ENCODE results near the gene TRIM31. TPM values are rescaled to one million over a fixed set of nuclear protein-coding genes. Genes with fewer than 3 reads are reported as not detected.

TRIM31 gene
- total and polyA plus RNA-seq, 10 of the 15 experiments (the other 5 are each of a cell fraction or from before 2014, with no cell fraction given), result 0.09 to 20.5 (median 0.31) TPM; not detected in 3

GRCh38 chr6:30122515-30122914 lies 9.6 kb upstream of the TRIM31 start:
- intact Hi-C loops (cut with micrococcal nuclease; ENCODE audit: unreplicated experiment), result no loop called here

More at GRCh38 chr6:30122515-30122914, 9.6 kb upstream of the TRIM31 start:
- H3K4me2 ChIP-seq (ENCODE audit: control insufficient read depth, insufficient read depth), result no peak overlapping the region
- H3K79me2 ChIP-seq (ENCODE audit: control insufficient read depth, insufficient read depth, low read length), result no peaks in the 10 kb centered on the region
- H3K27ac ChIP-seq (ENCODE audit: control insufficient read depth, insufficient read depth), result no peak overlapping the region
- H3K4me1 ChIP-seq (ENCODE audit: control insufficient read depth, insufficient read depth, low read length), result no peaks in the 10 kb centered on the region
- ChIA-PET POLR2A (interaction anchor here (1.1 to 7.2 kb wide), 3 partner anchors 9 to 18 kb away, joined by 3 to 54 read pairs (median 3); partner anchors contain the start of gene TRIM31), RAD21 (ENCODE audit: unreplicated experiment) (interaction anchor here (0.8 to 1.6 kb wide), 6 partner anchors 8 to 19 kb away, joined by 3 to 5 read pairs (median 4); partner anchors contain the start of gene TRIM31), SMC1A (ENCODE audit: uncharacterized antibody, unreplicated experiment) (interaction anchor here (0.9 to 18.7 kb wide), 3 partner anchors 9 to 44 kb away, joined by 4 to 647 read pairs (median 11); partner anchors contain the start of gene TRIM31), CTCF (interaction anchor here (0.8 to 7.3 kb wide), 5 partner anchors 9 to 49 kb away, joined by 3 to 193 read pairs (median 19); partner anchors contain the start of gene TRIM31)
- no TSS peak for BruUV-seq (replicated peaks)
- H2AFZ ChIP-seq (ENCODE audit: control insufficient read depth, low read depth, low read length), result no peak overlapping the region
- no peak overlapping the region for H3K4me3 ChIP-seq
- H3K27me3 ChIP-seq (replicated peaks in 1 of 2; ENCODE audit: control insufficient read depth in 2 of 2, insufficient read depth in 2 of 2, low read length in 1 of 2), result peaks cover 0 to 1% of the 10 kb centered on the region in 2 experiments; a peak in 3 of 4 replicates
- H3K36me3 ChIP-seq (ENCODE audit: control insufficient read depth in 2 of 2, insufficient read depth in 2 of 2, low read length in 1 of 2), result no peaks in the 10 kb centered on the region
- no peak overlapping the region for H3K9ac ChIP-seq (ENCODE audit: control insufficient read depth, insufficient read depth, low read length)
- no peak for DNase-seq (ENCODE audit: low read depth, low spot score)
- in situ Hi-C loops (cut with MboI), result no loop called here
- H4K20me1 ChIP-seq (ENCODE audit: control insufficient read depth, insufficient read depth), result no peaks in the 10 kb centered on the region
- no peaks in the 10 kb centered on the region for H3K9me3 ChIP-seq (replicated peaks; ENCODE audit: control insufficient read depth, insufficient read depth, low read length)
- TF ChIP-seq CREM (IDR thresholded peaks at IDR 0.05; ENCODE audit: low read depth), result no peak
- no peak for TF ChIP-seq CHD2 (IDR thresholded peaks at IDR 0.05; ENCODE audit: borderline replicate concordance, low read depth, low read length)
- no peak for TF ChIP-seq ZNF622 (IDR thresholded peaks at IDR 0.05)
- no peak for TF ChIP-seq RB1 (IDR thresholded peaks at IDR 0.05; ENCODE audit: borderline replicate concordance)
- no peak for TF ChIP-seq HDGF (IDR thresholded peaks at IDR 0.05)
- TF ChIP-seq NBN (IDR thresholded peaks at IDR 0.05), result no peak
- no peak for TF ChIP-seq E2F4 (IDR thresholded peaks at IDR 0.05; ENCODE audit: low read depth, low read length)
- TF ChIP-seq, protein P1, sequence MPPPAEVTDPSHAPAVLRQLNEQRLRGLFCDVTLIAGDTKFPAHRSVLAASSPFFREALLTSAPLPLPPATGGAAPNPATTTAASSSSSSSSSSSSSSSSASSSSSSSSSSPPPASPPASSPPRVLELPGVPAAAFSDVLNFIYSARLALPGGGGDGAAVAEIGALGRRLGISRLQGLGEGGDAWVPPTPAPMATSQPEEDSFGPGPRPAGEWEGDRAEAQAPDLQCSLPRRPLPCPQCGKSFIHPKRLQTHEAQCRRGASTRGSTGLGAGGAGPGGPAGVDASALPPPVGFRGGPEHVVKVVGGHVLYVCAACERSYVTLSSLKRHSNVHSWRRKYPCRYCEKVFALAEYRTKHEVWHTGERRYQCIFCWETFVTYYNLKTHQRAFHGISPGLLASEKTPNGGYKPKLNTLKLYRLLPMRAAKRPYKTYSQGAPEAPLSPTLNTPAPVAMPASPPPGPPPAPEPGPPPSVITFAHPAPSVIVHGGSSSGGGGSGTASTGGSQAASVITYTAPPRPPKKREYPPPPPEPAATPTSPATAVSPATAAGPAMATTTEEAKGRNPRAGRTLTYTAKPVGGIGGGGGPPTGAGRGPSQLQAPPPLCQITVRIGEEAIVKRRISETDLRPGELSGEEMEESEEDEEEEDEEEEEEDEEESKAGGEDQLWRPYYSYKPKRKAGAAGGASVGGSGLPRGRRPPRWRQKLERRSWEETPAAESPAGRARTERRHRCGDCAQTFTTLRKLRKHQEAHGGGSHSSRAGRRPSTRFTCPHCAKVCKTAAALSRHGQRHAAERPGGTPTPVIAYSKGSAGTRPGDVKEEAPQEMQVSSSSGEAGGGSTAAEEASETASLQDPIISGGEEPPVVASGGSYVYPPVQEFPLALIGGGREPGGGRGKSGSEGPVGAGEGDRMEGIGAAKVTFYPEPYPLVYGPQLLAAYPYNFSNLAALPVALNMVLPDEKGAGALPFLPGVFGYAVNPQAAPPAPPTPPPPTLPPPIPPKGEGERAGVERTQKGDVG (CRISPR knock-in tag; IDR thresholded peaks at IDR 0.05), result no peak
- no peak for TF ChIP-seq KDM1A (IDR thresholded peaks at IDR 0.05; ENCODE audit: borderline replicate concordance)
- TF ChIP-seq SIN3A (IDR thresholded peaks at IDR 0.05; ENCODE audit: low read depth, low read length), result no peak
- FAIRE-seq, result no peak
- no peak for ATAC-seq
- 67% methylated on average over 2 of the region's 2 CpGs for WGBS (ENCODE audit: insufficient coverage, insufficient replicate concordance, low lambda C conversion rate, missing lambda C conversion rate)

Data from GM12878 (cell line).